ENCODE data around the gene SMIM31.
A peak's percentile ranks its signal among the peaks of the same experiment; 100 is the strongest.

The SMIM31 gene

GRCh38 chr4:164753873-164754488, at the start of gene SMIM31:
SMIM31 (plus strand) TSS chr4:164754131; CDS start chr4:164770444, 16,313 bp downstream.
- DNase-seq (ENCODE audit: low read depth) = no peak

- no peak for DNase-seq (ENCODE audit: low read depth)
These were observed 47.3 kb upstream of the SMIM31 start for GRCh38 chr4:164706675-164707074.

GRCh38 chr4:164716901-164717300, 37.0 kb upstream of the SMIM31 start:
- DNase-seq (ENCODE audit: low read depth) = no peak

DNA sequence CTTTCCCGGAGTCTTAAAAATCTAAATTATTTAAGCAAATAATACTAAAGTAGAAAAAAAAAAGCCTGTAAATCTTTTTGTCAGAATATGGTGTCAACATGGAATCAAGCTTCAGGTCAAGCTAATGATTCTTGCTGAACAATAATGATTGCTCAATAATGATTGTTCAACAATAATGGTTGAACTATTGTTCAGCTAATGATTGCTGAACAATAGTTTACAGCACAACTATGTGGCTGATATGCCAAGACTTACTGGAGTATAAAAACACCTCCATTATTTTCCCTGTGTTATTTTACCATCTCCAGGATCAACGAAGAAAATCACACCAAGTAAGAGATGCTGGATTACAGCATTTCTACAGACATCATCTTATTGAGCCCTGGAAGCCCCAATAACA, 35.1 kb upstream of the SMIM31 start:
- DNase-seq (ENCODE audit: low read depth) = no peak

DNA sequence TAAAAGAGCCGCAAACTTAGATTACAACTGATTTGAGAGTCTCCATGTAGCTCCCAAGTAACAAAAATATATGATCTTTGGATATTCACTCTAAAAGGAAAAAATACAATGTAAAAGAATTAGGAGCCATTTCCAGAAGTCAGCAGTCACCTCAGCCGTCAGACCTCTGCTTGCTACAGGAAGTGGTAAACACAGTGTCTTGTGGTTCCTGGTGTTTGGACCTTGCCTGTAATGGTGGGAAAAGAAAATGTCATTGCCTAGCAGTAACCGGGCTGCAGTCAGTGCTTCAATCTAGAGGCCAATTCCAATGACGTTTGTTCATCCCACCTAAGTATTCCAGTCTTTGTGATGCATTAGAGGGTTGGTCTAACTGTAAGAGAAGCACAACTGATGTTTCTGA, 28.9 kb upstream of the SMIM31 start:
- DNase-seq (ENCODE audit: low read depth) = no peak

GRCh38 chr4:164730705-164731393, 23.1 kb upstream of the SMIM31 start:
- no peak for DNase-seq (ENCODE audit: low read depth)

GRCh38 chr4:164731827-164732474, 22.0 kb upstream of the SMIM31 start:
- DNase-seq (ENCODE audit: low read depth) = peak; percentile 17

GRCh38 chr4:164734484-164734883, 19.4 kb upstream of the SMIM31 start:
- DNase-seq (ENCODE audit: low read depth) = no peak

- peak; percentile 1 for DNase-seq (ENCODE audit: low read depth)
These were observed 5.6 kb upstream of the SMIM31 start for GRCh38 chr4:164748375-164748774.

DNA sequence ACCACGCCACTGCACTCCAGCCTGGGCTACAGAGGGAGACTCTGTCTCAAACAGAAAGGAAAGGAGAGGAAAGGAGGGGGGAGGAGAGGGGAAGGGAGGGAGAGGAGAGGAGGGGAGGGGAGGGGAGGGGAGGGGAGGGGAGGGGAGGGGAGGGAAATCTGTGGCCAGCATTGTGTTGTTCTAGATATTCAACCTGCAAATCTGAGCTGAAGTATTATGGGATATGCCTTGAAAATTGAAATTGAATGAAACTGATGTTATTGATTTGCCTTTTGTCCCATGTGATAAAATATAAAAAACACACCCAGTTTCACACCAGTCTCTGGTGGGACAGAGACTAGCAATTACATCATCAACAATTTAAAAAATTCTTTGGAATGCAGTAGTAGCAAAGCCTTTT, 1.5 kb downstream of the SMIM31 start:
- no peak for DNase-seq (ENCODE audit: low read depth)

DNA sequence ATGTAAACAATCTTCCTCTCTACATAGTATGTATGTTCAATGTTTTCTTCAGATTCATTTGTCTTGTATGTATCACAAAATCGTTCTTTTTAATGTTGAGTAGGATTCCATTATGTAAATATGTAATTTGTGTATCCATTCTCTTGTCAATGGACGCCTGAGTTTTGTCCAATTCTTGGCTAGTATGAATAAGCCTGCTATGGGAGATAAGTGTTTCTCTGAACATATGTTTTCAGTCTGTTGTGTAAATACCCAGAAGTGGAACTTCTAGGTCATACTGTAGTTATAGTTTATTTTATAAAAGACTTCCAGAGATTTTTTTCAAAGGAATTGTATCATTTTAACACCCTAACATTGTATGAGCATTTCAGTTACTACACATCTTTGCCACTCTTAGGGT, 2.8 kb downstream of the SMIM31 start:
- DNase-seq (ENCODE audit: low read depth) = no peak

- DNase-seq (ENCODE audit: low read depth) = no peak
These were observed 7.3 kb downstream of the SMIM31 start for GRCh38 chr4:164761241-164761640.

DNA sequence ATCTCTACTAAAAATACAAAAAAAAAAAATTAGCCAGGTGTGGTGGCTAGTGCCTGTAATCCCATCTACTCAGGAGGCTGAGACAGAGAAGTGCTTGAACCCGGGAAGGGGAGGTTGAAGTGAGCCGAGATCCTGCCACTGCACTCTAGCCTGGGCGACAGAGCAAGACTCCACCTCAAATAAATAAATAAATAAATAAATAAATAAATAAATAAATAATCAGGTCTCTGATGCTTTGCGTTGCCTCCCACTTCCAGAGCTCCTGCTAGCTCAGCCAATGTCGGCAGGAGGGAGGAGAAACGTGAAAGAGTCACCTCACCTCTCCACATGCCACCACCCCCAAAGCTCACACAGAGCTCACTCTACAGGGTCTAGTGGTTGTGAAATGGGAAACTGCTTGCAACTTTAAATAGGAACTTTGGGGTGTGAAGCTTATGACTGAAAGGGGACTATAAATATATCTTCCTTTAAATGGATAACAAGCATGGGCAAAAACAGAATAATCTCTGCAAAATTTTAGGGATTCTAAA, 7.9 kb downstream of the SMIM31 start:
- no peak for DNase-seq (ENCODE audit: low read depth)

- DNase-seq (ENCODE audit: low read depth) = no peak
These were observed 11.2 kb downstream of the SMIM31 start for GRCh38 chr4:164765096-164765495.

- no peak for DNase-seq (ENCODE audit: low read depth)
These were observed 11.9 kb downstream of the SMIM31 start for GRCh38 chr4:164765833-164766232.

DNA sequence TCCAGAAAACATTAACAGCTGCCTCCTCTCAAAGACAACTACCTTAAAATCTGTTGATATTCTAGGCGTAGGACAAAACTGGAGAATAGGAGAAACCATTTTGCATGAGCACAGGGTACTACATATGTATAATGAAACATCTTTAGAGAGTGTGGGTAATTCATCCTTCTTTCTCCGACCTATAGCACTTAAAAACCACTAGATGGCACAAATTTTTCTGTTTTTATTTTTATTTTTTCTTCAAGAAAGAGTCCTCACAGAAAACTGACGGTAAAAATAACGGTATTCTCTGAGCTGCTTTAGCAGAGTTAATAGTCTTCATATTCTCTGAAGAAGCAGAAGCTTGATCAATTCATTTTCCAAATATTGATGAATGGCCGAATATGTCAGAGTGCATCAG, 14.6 kb downstream of the SMIM31 start:
- DNase-seq (ENCODE audit: low read depth) = no peak

- no peak for DNase-seq (ENCODE audit: low read depth)
These were observed 16.2 kb downstream of the SMIM31 start for GRCh38 chr4:164770010-164770724.

- DNase-seq (ENCODE audit: low read depth) = no peak
These were observed 17.2 kb downstream of the SMIM31 start for GRCh38 chr4:164771088-164771487.

DNA sequence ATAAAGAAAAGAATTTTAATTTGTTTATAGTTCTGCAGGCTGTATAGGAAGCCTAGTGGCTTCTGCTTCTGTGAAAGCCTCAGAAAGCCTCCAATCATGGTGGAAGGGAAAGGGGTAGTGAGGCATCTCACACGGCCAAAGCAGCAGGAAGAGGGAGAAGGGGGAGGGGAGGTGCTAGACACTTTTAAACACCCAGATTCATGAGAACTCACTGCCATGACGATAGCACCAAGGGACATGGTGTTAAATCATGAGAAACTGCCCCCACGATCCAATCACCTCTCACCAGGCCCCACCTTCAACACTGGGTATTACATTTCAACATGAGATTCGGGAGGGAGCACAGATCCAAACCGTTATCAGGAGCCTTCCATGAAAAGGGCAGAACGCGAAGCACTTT, 18.1 kb downstream of the SMIM31 start:
- DNase-seq (ENCODE audit: low read depth) = no peak

- DNase-seq (ENCODE audit: low read depth) = no peak
These were observed 25.1 kb downstream of the SMIM31 start for GRCh38 chr4:164779080-164779479.

DNA sequence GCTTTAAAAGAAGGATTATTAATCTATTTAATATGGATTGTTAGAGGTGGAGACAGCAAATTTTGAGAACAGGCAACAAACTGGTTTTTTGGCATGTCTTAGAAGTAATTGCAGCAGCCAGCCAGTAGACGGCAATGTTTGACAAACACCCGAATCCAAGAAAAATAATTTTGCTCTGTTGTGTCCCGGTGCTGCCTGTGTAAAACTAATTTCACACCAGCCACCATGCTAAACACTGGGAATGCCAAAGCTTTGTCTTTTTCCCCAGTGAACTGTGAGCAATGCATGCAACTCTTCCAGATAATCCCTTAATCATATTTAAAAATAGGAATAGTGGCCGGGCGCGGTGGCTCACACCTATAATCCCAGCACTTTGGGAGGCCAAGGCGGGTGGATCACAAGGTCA, 25.9 kb downstream of the SMIM31 start:
- DNase-seq (ENCODE audit: low read depth) = no peak

- no peak for DNase-seq (ENCODE audit: low read depth)
These were observed 26.9 kb downstream of the SMIM31 start for GRCh38 chr4:164780839-164781238.

- DNase-seq (ENCODE audit: low read depth) = no peak
These were observed 30.0 kb downstream of the SMIM31 start for GRCh38 chr4:164783976-164784375.
